ENCODE data around the gene LINGO3. TPM values are rescaled to one million over a fixed set of nuclear protein-coding genes. Genes with fewer than 3 reads are reported as not detected.

The LINGO3 gene
- total RNA-seq, 1 experiment from 2014 or later = not detected

- DNase-seq (ENCODE audit: low read depth) = no peak
- in situ Hi-C loops (cut with HindIII; ENCODE audit: low pct_unique_long_range_greater_than_20kb, low sequenced_read_pairs) = no loop called here
Observed at GRCh38 chr19:2315121-2315817, 7.3 kb upstream of the LINGO3 start.

- in situ Hi-C loops (cut with HindIII; ENCODE audit: low pct_unique_long_range_greater_than_20kb, low sequenced_read_pairs) = no loop called here
- no peak for DNase-seq (ENCODE audit: low read depth)
Observed at GRCh38 chr19:2312820-2313501, 5.0 kb upstream of the LINGO3 start.

GRCh38 chr19:2311093-2311492 lies 3.1 kb upstream of the LINGO3 start:
- DNase-seq (ENCODE audit: low read depth) = no peak
- in situ Hi-C loops (cut with HindIII; ENCODE audit: low pct_unique_long_range_greater_than_20kb, low sequenced_read_pairs) = no loop called here

- DNase-seq (ENCODE audit: low read depth) = peak; percentile 21
- in situ Hi-C loops (cut with HindIII; ENCODE audit: low pct_unique_long_range_greater_than_20kb, low sequenced_read_pairs) = no loop called here
Observed at GRCh38 chr19:2309734-2310362, 1.9 kb upstream of the LINGO3 start.

GRCh38 chr19:2307518-2308012 lies 389 bp downstream of the LINGO3 start:
- in situ Hi-C loops (cut with HindIII; ENCODE audit: low pct_unique_long_range_greater_than_20kb, low sequenced_read_pairs) = no loop called here
- DNase-seq (ENCODE audit: low read depth) = no peak

- DNase-seq (ENCODE audit: low read depth) = no peak
- in situ Hi-C loops (cut with HindIII; ENCODE audit: low pct_unique_long_range_greater_than_20kb, low sequenced_read_pairs) = no loop called here
Observed at GRCh38 chr19:2306971-2307370, 983 bp downstream of the LINGO3 start.

- no peak for DNase-seq (ENCODE audit: low read depth)
- in situ Hi-C loops (cut with HindIII; ENCODE audit: low pct_unique_long_range_greater_than_20kb, low sequenced_read_pairs) = no loop called here
Observed at GRCh38 chr19:2306281-2306806, 1.6 kb downstream of the LINGO3 start.

GRCh38 chr19:2305452-2306280 lies 2.3 kb downstream of the LINGO3 start:
- in situ Hi-C loops (cut with HindIII; ENCODE audit: low pct_unique_long_range_greater_than_20kb, low sequenced_read_pairs) = no loop called here
- no peak for DNase-seq (ENCODE audit: low read depth)

GRCh38 chr19:2303211-2303798 lies 4.6 kb downstream of the LINGO3 start:
- in situ Hi-C loops (cut with HindIII; ENCODE audit: low pct_unique_long_range_greater_than_20kb, low sequenced_read_pairs) = no loop called here

GRCh38 chr19:2302319-2303210 lies 5.4 kb downstream of the LINGO3 start:
- in situ Hi-C loops (cut with HindIII; ENCODE audit: low pct_unique_long_range_greater_than_20kb, low sequenced_read_pairs) = no loop called here
- no peak for DNase-seq (ENCODE audit: low read depth)

More at GRCh38 chr19:2303211-2303798, 4.6 kb downstream of the LINGO3 start:
- no peak for DNase-seq (ENCODE audit: low read depth)

- in situ Hi-C loops (cut with HindIII; ENCODE audit: low pct_unique_long_range_greater_than_20kb, low sequenced_read_pairs) = no loop called here
- DNase-seq (ENCODE audit: low read depth) = no peak
Observed at GRCh38 chr19:2300533-2300932, 7.4 kb downstream of the LINGO3 start.

GRCh38 chr19:2296141-2296540 lies 11.8 kb downstream of the LINGO3 start:
- in situ Hi-C loops (cut with HindIII; ENCODE audit: low pct_unique_long_range_greater_than_20kb, low sequenced_read_pairs) = no loop called here
- DNase-seq (ENCODE audit: low read depth) = no peak

GRCh38 chr19:2294687-2295335 lies 13.1 kb downstream of the LINGO3 start:
- in situ Hi-C loops (cut with HindIII; ENCODE audit: low pct_unique_long_range_greater_than_20kb, low sequenced_read_pairs) = no loop called here
- no peak for DNase-seq (ENCODE audit: low read depth)

GRCh38 chr19:2291185-2291751 lies 16.7 kb downstream of the LINGO3 start:
- no peak for DNase-seq (ENCODE audit: low read depth)
- in situ Hi-C loops (cut with HindIII; ENCODE audit: low pct_unique_long_range_greater_than_20kb, low sequenced_read_pairs) = no loop called here

GRCh38 chr19:2290441-2291184 lies 17.3 kb downstream of the LINGO3 start:
- DNase-seq (ENCODE audit: low read depth) = no peak
- in situ Hi-C loops (cut with HindIII; ENCODE audit: low pct_unique_long_range_greater_than_20kb, low sequenced_read_pairs) = no loop called here
